Hepatocyte (in vitro differentiated cells): ENCODE results near the gene PLD1. TPM values are rescaled to one million over a fixed set of nuclear protein-coding genes. Genes with fewer than 3 reads are reported as not detected.

Source experiments
- DNase-seq: peaks from one replicate; pipeline ENCODE4 v3.0.0-alpha.2; 2016; ENCODE audit warnings: low spot score
- H2AFZ ChIP-seq: fragments of 200-600 bp; sonication (generic); 2 replicates; pipeline ENCODE4 v1.6.0; 2016; ENCODE audit warnings: antibody characterized with exemption, mild to moderate bottlenecking
- H3K27ac ChIP-seq: fragments of 200-600 bp; sonication (generic); 2 replicates; pipeline ENCODE4 v1.5.1; 2016; ENCODE audit warnings: mild to moderate bottlenecking
- H3K27me3 ChIP-seq: fragments of 200-600 bp; sonication (generic); 2 replicates; pipeline ENCODE4 v1.6.1; 2016
- H3K36me3 ChIP-seq: fragments of 200-600 bp; sonication (generic); replicated peaks from 2 replicates; pipeline ENCODE4 v1.5.1; 2016; ENCODE audit warnings: low read depth; ENCODE audit not compliant: insufficient read depth
- H3K4me1 ChIP-seq: fragments of 200-600 bp; sonication (generic); 2 replicates; pipeline ENCODE4 v1.5.1; 2016; ENCODE audit warnings: mild to moderate bottlenecking, moderate library complexity; ENCODE audit not compliant: insufficient read depth
- H3K4me2 ChIP-seq: fragments of 200-600 bp; sonication (generic); 2 replicates; pipeline ENCODE4 v1.6.0; 2016
- H3K4me3 ChIP-seq: fragments of 200-600 bp; sonication (generic); 2 replicates; pipeline ENCODE4 v1.5.1; 2016; ENCODE audit warnings: mild to moderate bottlenecking
- H3K79me2 ChIP-seq: fragments of 200-600 bp; sonication (generic); 2 replicates; pipeline ENCODE4 v1.6.0; 2017; ENCODE audit warnings: mild to moderate bottlenecking
- H3K9me2 ChIP-seq: fragments of 200-600 bp; sonication (generic); replicated peaks from 2 replicates; pipeline ENCODE4 v1.6.0; 2017; ENCODE audit warnings: mild to moderate bottlenecking; ENCODE audit not compliant: insufficient read depth
- H3K9me3 ChIP-seq: fragments of 200-600 bp; sonication (generic); 2 replicates; pipeline ENCODE4 v1.5.1; 2016; ENCODE audit warnings: low read depth, mild to moderate bottlenecking
- H4K20me1 ChIP-seq: fragments of 200-600 bp; sonication (generic); 2 replicates; pipeline ENCODE4 v1.6.0; 2016; ENCODE audit warnings: mild to moderate bottlenecking; ENCODE audit not compliant: insufficient read depth, poor library complexity, severe bottlenecking
- EZH2 ChIP-seq: fragments of 200-600 bp; sonication (generic); IDR thresholded peaks from 2 replicates; pipeline ENCODE4 v1.6.1; 2016; ENCODE audit warnings: antibody characterized with exemption, mild to moderate bottlenecking, borderline replicate concordance
- EZH2phosphoT487 ChIP-seq: fragments of 200-600 bp; sonication (generic); IDR thresholded peaks from one replicate; pipeline ENCODE4 v1.6.1; 2018; ENCODE audit warnings: antibody characterized with exemption, mild to moderate bottlenecking, low read depth, moderate library complexity; ENCODE audit not compliant: unreplicated experiment, severe bottlenecking
- WGBS: methylation state at CpG from one replicate; pipeline ENCODE4 v1.1.6; 2016; ENCODE audit warnings: low lambda C conversion rate; ENCODE audit errors: missing lambda C conversion rate; 5-methylcytosine and 5-hydroxymethylcytosine counted together
- polyA plus RNA-seq: library from polyadenylated mRNA; unstranded; fragments of >200 nt; fragmentation: Nextera tagmentation; extraction: Ambion mirVana; gene quantifications from 2 replicates; pipeline ENCODE4 v1.2.1, GENCODE V29; 2016
- total RNA-seq: library from RNA; depleted of rRNA; stranded (reverse); fragments of >200 nt; gene quantifications from 2 replicates; pipeline ENCODE4 v1.2.3, GENCODE V29; 2014
- TF ChIP-seq, protein P1 (sequence below): fragments of 200-600 bp; sonication (generic); IDR thresholded peaks from 2 replicates; pipeline ENCODE4 v1.5.1; 2016; ENCODE audit warnings: antibody characterized with exemption, mild to moderate bottlenecking; ENCODE audit not compliant: poor library complexity

PLD1 gene
- total and polyA plus RNA-seq, 2 experiments from 2014 or later = 29.4 to 71.1 TPM

DNA sequence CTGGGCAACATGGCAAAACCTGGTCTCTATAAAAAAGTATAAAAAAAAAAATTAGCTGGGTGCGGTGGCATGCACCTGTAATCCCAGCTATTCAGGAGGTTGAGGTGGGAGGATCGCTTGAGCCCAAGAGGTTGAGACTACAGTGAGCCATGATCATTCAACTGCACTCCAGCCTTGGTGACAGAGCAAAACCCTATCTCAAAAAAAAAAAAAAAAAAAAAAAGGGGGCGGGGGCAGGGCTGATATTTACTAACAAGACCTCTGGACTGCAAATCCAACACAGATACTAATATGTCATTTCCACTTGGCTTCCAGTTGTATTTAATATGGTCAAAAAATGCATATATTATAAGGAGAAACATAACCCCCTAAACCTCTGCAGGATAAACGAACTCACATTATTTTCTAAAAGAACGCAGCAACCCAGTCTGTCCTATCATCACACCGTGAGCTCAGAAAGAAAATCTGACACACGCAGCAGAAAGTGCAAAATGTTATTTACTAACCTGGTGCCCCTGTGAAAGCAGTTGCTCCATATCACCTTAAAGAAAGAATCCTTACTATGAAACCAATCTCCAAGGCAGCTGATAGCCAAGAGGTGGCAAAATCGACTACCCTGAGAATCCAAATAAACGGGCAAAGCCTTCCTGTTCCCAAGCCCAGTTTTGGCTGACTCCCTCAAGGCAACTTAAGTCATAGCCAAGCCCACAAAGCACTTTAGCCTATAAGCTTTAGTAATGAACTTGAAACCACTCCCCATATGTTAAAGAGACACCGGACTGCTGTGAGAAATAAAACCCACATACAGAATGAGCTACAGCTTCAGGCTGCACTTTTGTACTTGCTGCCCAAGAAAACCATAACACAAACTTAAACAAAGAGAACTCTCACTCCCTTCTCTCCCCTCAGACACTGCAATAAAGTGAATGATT is 39.3 kb downstream of the PLD1 start:
- peak overlapping the region; percentile 11 for H2AFZ ChIP-seq
- H3K4me3 ChIP-seq = peak overlapping the region; percentile 13
- DNase-seq = peak; percentile 81
- no peak for TF ChIP-seq EZH2phosphoT487
- no peaks in the 10 kb centered on the region for H3K4me1 ChIP-seq
- no peaks in the 10 kb centered on the region for H4K20me1 ChIP-seq
- 36% methylated on average over 10 of the region's 10 CpGs for WGBS
- H3K36me3 ChIP-seq = no peaks in the 10 kb centered on the region
- H3K9me3 ChIP-seq = no peaks in the 10 kb centered on the region
- H3K27me3 ChIP-seq = no peaks in the 10 kb centered on the region
- H3K79me2 ChIP-seq = peaks cover 54% of the 10 kb centered on the region
- peak overlapping the region; percentile 52 for H3K27ac ChIP-seq
- peak overlapping the region; percentile 67 for H3K4me2 ChIP-seq
- H3K9me2 ChIP-seq = no peaks in the 10 kb centered on the region

DNA sequence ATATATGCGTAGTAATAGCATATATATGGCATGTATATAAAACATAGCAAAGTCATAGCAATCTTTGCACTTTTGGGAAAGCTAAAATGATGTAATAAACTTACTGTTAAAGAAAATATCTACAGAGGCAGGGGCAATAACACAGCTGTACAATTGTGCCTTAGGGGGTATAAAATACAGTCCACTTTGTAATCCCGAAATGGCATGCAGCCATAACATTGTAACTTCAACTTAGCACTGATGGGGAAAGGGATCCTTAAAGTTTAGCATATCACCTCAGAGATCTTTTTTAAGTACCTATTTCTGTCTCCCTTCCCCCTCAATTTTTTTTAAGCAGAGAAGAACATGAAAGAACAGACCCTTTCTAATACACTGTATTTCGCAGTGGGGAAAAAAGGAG is 40.8 kb downstream of the PLD1 start:
- H3K9me3 ChIP-seq = no peaks in the 10 kb centered on the region
- H3K79me2 ChIP-seq = peaks cover 57% of the 10 kb centered on the region
- H3K36me3 ChIP-seq = no peaks in the 10 kb centered on the region
- no peak overlapping the region for H3K27ac ChIP-seq
- H3K4me1 ChIP-seq = no peaks in the 10 kb centered on the region
- H3K9me2 ChIP-seq = no peaks in the 10 kb centered on the region
- H3K27me3 ChIP-seq = no peaks in the 10 kb centered on the region
- no peak overlapping the region for H2AFZ ChIP-seq
- TF ChIP-seq, protein P1, sequence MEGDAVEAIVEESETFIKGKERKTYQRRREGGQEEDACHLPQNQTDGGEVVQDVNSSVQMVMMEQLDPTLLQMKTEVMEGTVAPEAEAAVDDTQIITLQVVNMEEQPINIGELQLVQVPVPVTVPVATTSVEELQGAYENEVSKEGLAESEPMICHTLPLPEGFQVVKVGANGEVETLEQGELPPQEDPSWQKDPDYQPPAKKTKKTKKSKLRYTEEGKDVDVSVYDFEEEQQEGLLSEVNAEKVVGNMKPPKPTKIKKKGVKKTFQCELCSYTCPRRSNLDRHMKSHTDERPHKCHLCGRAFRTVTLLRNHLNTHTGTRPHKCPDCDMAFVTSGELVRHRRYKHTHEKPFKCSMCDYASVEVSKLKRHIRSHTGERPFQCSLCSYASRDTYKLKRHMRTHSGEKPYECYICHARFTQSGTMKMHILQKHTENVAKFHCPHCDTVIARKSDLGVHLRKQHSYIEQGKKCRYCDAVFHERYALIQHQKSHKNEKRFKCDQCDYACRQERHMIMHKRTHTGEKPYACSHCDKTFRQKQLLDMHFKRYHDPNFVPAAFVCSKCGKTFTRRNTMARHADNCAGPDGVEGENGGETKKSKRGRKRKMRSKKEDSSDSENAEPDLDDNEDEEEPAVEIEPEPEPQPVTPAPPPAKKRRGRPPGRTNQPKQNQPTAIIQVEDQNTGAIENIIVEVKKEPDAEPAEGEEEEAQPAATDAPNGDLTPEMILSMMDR = no peak
- TF ChIP-seq EZH2 = no peak
- no peak for TF ChIP-seq EZH2phosphoT487
- H4K20me1 ChIP-seq = no peaks in the 10 kb centered on the region
- no peak for DNase-seq
- WGBS = 77% methylated on average over 3 of the region's 3 CpGs
- peak overlapping the region; percentile 11 for H3K4me3 ChIP-seq
- H3K4me2 ChIP-seq = peak overlapping the region; percentile 67

DNA sequence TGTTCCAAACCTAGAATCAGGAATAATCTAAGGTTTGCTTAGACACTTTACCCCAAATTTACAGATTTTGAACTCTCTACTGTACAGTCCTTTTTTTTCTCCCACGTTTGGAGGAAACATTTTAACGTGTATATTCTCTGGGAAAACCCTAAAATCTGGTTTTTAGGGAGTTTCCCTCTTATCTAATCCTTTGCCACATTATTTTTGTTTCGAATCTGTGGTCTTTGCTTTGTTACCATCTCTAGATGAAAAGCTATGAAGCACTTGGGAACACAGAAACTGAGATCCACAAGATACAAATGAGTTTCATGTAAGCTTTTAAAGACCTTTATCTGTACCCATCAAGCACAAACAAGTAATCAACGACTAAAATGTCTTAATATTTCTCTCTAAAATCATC is 41.3 kb downstream of the PLD1 start:
- no peaks in the 10 kb centered on the region for H3K9me3 ChIP-seq
- no peak overlapping the region for H2AFZ ChIP-seq
- peaks cover 62% of the 10 kb centered on the region for H3K79me2 ChIP-seq
- WGBS = 74% methylated on average over 4 of the region's 4 CpGs
- H3K4me1 ChIP-seq = no peaks in the 10 kb centered on the region
- peak overlapping the region; percentile 67 for H3K4me2 ChIP-seq
- peak overlapping the region; percentile 11 for H3K4me3 ChIP-seq
- H3K36me3 ChIP-seq = no peaks in the 10 kb centered on the region
- H3K27ac ChIP-seq = no peak overlapping the region
- no peaks in the 10 kb centered on the region for H4K20me1 ChIP-seq
- H3K9me2 ChIP-seq = no peaks in the 10 kb centered on the region
- DNase-seq = no peak
- TF ChIP-seq EZH2 = no peak
- no peak for TF ChIP-seq EZH2phosphoT487
- TF ChIP-seq, protein P1 = no peak
- no peaks in the 10 kb centered on the region for H3K27me3 ChIP-seq

DNA sequence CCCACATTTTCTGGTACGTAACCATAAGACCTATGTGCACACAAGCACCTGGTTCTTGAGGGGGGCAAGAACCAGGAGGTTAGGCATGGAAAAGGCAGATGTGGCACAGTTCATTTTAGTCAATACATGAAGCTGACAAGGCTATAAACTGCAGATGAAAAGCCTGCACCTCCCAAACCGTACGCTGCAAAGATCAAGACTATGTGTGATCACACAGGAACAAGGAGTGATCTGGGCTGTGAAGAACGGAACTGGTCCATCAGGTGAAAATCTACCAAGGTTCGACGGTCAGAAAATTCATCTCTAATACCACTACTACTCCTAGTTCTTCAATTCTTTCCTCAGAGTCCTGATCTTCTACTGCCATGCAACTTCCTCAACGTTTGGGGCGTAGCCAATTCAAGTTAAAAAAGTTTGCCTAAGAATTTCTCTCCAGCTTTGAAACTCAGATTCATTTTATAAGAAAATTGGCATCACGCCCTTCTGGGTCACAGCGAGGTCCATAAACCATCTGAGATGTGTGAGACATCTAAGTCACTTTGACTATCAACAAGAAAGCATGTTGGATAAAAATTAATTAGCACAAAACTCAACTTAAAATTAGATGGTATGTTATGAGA is 41.9 kb downstream of the PLD1 start:
- no peak overlapping the region for H3K4me3 ChIP-seq
- 94% methylated on average over 10 of the region's 10 CpGs for WGBS
- peak overlapping the region; percentile 67 for H3K4me2 ChIP-seq
- no peaks in the 10 kb centered on the region for H3K9me2 ChIP-seq
- no peaks in the 10 kb centered on the region for H3K9me3 ChIP-seq
- H3K27me3 ChIP-seq = no peaks in the 10 kb centered on the region
- no peak for DNase-seq
- no peaks in the 10 kb centered on the region for H3K36me3 ChIP-seq
- H3K4me1 ChIP-seq = no peaks in the 10 kb centered on the region
- H2AFZ ChIP-seq = no peak overlapping the region
- TF ChIP-seq EZH2phosphoT487 (no peak), EZH2 (no peak)
- TF ChIP-seq, protein P1 = no peak
- H3K79me2 ChIP-seq = peaks cover 68% of the 10 kb centered on the region
- no peak overlapping the region for H3K27ac ChIP-seq
- H4K20me1 ChIP-seq = no peaks in the 10 kb centered on the region
